ENCODE measurements around the gene NLRP6. TPM values are rescaled to one million over a fixed set of nuclear protein-coding genes. Genes with fewer than 3 reads are reported as not detected.
A peak's percentile ranks its signal among the peaks of the same experiment; 100 is the strongest.

Gene NLRP6
- total RNA-seq, 2 experiments from 2014 or later = 14.4 to 14.7 TPM

GRCh38 chr11:279040-279965 is 1.1 kb downstream of the NLRP6 start:
- intact Hi-C loops (cut with DNase I, micrococcal nuclease) = loop anchor here in 1 of 2 experiments (2.0 kb wide), 1 partner anchor 27 kb away; no protein-coding TSS in a partner anchor
- H3K27me3 ChIP-seq (ENCODE audit: control insufficient read depth in 1 of 2, insufficient read depth in 2 of 2, low read length in 2 of 2) = peaks cover 10 to 18% of the 10 kb centered on the region in 2 experiments
- POLR2A ChIA-PET = interaction anchor here (0.9 to 9.1 kb wide), 14 partner anchors 10 to 170 kb away, joined by 3 to 185 read pairs (median 6); partner anchors contain the start of genes BET1L, IFITM5, PGGHG and RIC8A
- Mint-ChIP-seq H3K27ac (peak overlapping the region; percentile 81), H3K4me3 (peak overlapping the region; percentile 86), H3K9me3 (no peaks in the 10 kb centered on the region), H3K27me3 (peaks cover 12% of the 10 kb centered on the region), H3K36me3 (ENCODE audit: low read depth) (peaks cover 15% of the 10 kb centered on the region), H3K4me1 (ENCODE audit: low read depth) (peaks cover 61% of the 10 kb centered on the region)
- DNase-seq (peak in 6 of 14 experiments; percentile 1 to 61 (median 46)), ATAC-seq (ENCODE audit: poor library complexity) (peak; percentile 30)
- no peaks in the 10 kb centered on the region for H3K36me3 ChIP-seq (ENCODE audit: insufficient read depth, low read length)
- H3K4me1 ChIP-seq (ENCODE audit: insufficient read depth, low read length) = peaks cover 56% of the 10 kb centered on the region
- no peak for TF ChIP-seq CTCF (IDR thresholded peaks at IDR 0.05)
- CTCF ChIA-PET = interaction anchor here (1.2 to 3.3 kb wide), 5 partner anchors 8 to 37 kb away, joined by 3 to 29 read pairs (median 5); no protein-coding TSS in a partner anchor
- H3K9me3 ChIP-seq (ENCODE audit: control insufficient read depth in 1 of 2, insufficient read depth in 1 of 2, low read length in 2 of 2) = no peaks in the 10 kb centered on the region
- no peak overlapping the region for H3K27ac ChIP-seq (ENCODE audit: low read depth in 1 of 2, low read length in 2 of 2)
- peak overlapping the region; percentile 53 for H3K4me3 ChIP-seq (ENCODE audit: low read length)

GRCh38 chr11:279966-280705 is 1.9 kb downstream of the NLRP6 start:
- H3K9me3 ChIP-seq (ENCODE audit: control insufficient read depth in 1 of 2, insufficient read depth in 1 of 2, low read length in 2 of 2) = no peaks in the 10 kb centered on the region
- H3K4me3 ChIP-seq (ENCODE audit: low read length) = peak overlapping the region; percentile 53
- POLR2A ChIA-PET = interaction anchor here (0.8 to 9.1 kb wide), 15 partner anchors 9 to 226 kb away, joined by 3 to 185 read pairs (median 6); partner anchors contain the start of genes BET1L, PGGHG, RIC8A and RNH1
- peak in 10 of 14 experiments; percentile 37 to 78 (median 51) for DNase-seq
- no peaks in the 10 kb centered on the region for H3K36me3 ChIP-seq (ENCODE audit: insufficient read depth, low read length)
- CTCF ChIA-PET = interaction anchor here (1.1 to 3.3 kb wide), 6 partner anchors 9 to 37 kb away, joined by 3 to 29 read pairs (median 4); no protein-coding TSS in a partner anchor
- intact Hi-C loops (cut with DNase I, micrococcal nuclease) = loop anchor here (1.0 to 2.0 kb wide), 2 partner anchors 8 to 27 kb away; no protein-coding TSS in a partner anchor
- Mint-ChIP-seq H3K4me3 (peak overlapping the region; percentile 92), H3K9me3 (no peaks in the 10 kb centered on the region), H3K27me3 (peaks cover 12% of the 10 kb centered on the region), H3K36me3 (ENCODE audit: low read depth) (peaks cover 15% of the 10 kb centered on the region), H3K27ac (peak overlapping the region; percentile 81), H3K4me1 (ENCODE audit: low read depth) (peaks cover 61% of the 10 kb centered on the region)
- peaks cover 10 to 18% of the 10 kb centered on the region in 2 experiments for H3K27me3 ChIP-seq (ENCODE audit: control insufficient read depth in 1 of 2, insufficient read depth in 2 of 2, low read length in 2 of 2)
- TF ChIP-seq CTCF (IDR thresholded peaks at IDR 0.05) = no peak
- H3K4me1 ChIP-seq (ENCODE audit: insufficient read depth, low read length) = peaks cover 56% of the 10 kb centered on the region
- ATAC-seq (ENCODE audit: poor library complexity) = peak; percentile 69
- peak overlapping the region in 1 of 2 donors; percentile 4 for H3K27ac ChIP-seq (ENCODE audit: low read depth in 1 of 2, low read length in 2 of 2)

Data from CD4-positive, alpha-beta T cell (primary cell).